ENCODE measurements around the gene USP25. TPM values are rescaled to one million over a fixed set of nuclear protein-coding genes. Genes with fewer than 3 reads are reported as not detected.

Gene USP25
- total RNA-seq, 1 donor from 2014 or later = 82.8 TPM

DNA sequence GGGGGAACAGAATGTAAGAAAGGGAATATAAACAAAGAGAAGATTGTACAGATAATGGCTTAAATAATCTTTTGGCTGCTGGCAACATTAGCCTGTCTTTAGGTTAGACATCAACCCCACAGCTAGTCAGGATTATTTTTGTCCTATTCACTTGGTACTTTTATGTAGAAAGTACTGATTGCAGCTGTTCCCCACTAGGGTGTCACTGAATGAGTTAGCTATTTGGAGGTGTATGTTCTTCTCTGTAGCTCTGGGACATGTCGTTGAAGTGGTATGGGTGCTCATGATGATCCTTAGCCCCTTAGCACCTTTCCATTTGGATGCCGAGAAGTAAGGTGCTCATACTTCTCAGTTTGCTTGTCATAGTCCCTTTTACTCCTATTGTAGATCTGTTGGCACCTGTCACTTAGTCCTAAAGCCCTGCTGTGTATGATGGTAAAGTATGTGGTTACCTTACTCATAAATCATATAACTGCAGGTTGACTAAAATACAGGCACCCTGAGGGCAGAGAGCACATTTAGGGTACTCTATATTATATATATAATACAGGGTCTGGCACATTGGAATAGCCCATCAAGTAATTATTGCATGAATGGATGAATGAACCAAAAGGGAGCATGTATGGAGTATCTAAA lies 64.6 kb downstream of the USP25 start:
- Mint-ChIP-seq H3K4me3 (no peak overlapping the region), H3K27ac (no peak overlapping the region), H3K9me3 (peaks cover 3% of the 10 kb centered on the region), H3K4me1 (peaks cover 54% of the 10 kb centered on the region), H3K36me3 (peaks cover 29% of the 10 kb centered on the region), H3K27me3 (ENCODE audit: low read depth) (no peaks in the 10 kb centered on the region)
- TF ChIP-seq, protein P1, sequence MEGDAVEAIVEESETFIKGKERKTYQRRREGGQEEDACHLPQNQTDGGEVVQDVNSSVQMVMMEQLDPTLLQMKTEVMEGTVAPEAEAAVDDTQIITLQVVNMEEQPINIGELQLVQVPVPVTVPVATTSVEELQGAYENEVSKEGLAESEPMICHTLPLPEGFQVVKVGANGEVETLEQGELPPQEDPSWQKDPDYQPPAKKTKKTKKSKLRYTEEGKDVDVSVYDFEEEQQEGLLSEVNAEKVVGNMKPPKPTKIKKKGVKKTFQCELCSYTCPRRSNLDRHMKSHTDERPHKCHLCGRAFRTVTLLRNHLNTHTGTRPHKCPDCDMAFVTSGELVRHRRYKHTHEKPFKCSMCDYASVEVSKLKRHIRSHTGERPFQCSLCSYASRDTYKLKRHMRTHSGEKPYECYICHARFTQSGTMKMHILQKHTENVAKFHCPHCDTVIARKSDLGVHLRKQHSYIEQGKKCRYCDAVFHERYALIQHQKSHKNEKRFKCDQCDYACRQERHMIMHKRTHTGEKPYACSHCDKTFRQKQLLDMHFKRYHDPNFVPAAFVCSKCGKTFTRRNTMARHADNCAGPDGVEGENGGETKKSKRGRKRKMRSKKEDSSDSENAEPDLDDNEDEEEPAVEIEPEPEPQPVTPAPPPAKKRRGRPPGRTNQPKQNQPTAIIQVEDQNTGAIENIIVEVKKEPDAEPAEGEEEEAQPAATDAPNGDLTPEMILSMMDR (IDR thresholded peaks at IDR 0.05; ENCODE audit: unreplicated experiment) = no peak
- no peak for DNase-seq (ENCODE audit: low spot score in 2 of 2, unreplicated experiment in 2 of 2)

DNA sequence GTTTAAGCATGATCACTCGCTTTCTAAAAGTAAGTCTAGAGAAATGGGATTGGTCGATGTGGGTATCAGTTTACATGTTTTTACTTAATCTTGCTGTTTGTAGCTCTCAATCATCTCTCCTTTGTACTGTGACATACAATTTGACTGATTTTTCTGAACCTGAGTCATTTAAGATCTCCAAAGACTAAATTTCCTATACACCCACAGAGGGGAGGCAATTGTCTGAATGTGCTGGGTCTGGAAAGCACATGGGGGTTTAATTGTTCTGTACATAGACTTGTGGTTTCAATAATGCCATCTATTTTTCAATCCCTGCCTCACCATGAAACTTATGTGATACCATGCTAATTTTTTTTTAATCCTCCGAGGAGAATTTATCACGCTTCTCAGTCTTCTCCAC lies 65.8 kb downstream of the USP25 start:
- Mint-ChIP-seq H3K9me3 (peaks cover 3% of the 10 kb centered on the region), H3K4me1 (peaks cover 59% of the 10 kb centered on the region), H3K4me3 (no peak overlapping the region), H3K27me3 (ENCODE audit: low read depth) (no peaks in the 10 kb centered on the region), H3K27ac (no peak overlapping the region), H3K36me3 (peaks cover 29% of the 10 kb centered on the region)
- no peak for DNase-seq (ENCODE audit: low spot score in 2 of 2, unreplicated experiment in 2 of 2)
- TF ChIP-seq, protein P1 (IDR thresholded peaks at IDR 0.05; ENCODE audit: unreplicated experiment) = no peak

DNA sequence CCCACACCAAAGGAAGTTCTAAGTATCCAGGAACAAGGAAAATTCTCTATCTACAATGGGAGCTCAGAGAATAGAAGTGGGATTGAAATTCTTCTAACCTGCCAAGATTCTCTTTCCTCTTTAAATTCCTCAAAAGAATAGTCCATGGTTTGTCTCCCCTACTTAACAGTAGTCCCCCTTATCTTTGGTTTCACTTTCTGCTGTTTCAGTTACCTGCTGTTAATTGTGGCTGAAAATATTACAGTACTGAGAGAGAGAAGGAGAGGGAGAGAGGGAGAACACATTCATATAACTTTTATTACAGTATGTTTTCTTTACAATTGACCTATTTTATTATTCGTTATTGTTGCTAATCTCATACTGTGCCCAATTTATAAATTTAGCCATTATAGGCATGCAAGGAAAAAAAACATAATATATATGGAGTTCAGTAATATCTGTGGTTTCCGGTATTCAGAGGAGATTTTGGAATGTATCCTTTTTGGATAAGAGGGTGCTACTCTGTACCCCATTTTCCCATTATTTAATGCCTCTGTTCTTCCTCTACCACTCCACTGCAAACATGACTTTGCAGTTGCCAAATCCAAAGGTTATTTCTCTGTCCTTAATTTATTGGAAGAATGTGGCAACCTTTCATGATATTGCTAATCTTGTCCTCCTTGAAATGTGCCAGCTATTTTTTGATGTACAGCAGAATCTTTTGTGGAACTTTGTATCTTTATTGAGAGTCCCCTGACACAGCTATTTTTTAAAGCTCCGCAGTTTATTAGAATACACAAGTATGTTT lies 68.0 kb downstream of the USP25 start:
- DNase-seq (ENCODE audit: low spot score in 2 of 2, unreplicated experiment in 2 of 2) = no peak
- H3K27me3 Mint-ChIP-seq (ENCODE audit: low read depth) = no peaks in the 10 kb centered on the region
- H3K9me3 Mint-ChIP-seq = peaks cover 7% of the 10 kb centered on the region
- H3K27ac Mint-ChIP-seq = peak overlapping the region; percentile 84
- TF ChIP-seq, protein P1 (IDR thresholded peaks at IDR 0.05; ENCODE audit: unreplicated experiment) = no peak
- H3K36me3 Mint-ChIP-seq = peaks cover 33% of the 10 kb centered on the region
- peaks cover 59% of the 10 kb centered on the region for H3K4me1 Mint-ChIP-seq
- no peak overlapping the region for H3K4me3 Mint-ChIP-seq

DNA sequence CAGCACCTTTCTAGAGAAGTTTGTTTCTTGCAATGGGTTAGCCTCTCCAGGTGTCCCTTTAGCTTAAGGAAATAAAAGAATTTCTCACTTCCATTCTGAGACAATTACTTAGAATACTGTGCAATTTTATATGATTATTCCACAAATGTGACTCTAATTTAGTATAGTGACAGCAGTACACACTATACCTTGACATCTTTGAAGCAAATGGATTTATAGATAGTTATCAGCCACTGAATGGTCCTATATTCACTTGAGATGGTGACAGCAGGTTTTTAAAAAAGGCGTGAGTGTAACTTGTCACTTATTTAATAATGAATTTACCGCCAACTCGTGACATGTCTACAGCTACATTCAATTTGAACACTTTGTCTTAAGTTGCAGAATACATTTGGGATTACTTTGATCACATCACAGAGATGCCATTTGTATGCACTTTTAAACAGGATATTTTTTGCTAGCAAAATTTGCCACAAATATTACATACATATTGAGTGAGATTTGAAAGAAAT lies 71.6 kb downstream of the USP25 start:
- no peak for DNase-seq (ENCODE audit: low spot score in 2 of 2, unreplicated experiment in 2 of 2)
- H3K27ac Mint-ChIP-seq = peak overlapping the region; percentile 77
- H3K9me3 Mint-ChIP-seq = peaks cover 8% of the 10 kb centered on the region
- TF ChIP-seq, protein P1 (IDR thresholded peaks at IDR 0.05; ENCODE audit: unreplicated experiment) = no peak
- H3K4me3 Mint-ChIP-seq = no peak overlapping the region
- peaks cover 31% of the 10 kb centered on the region for H3K36me3 Mint-ChIP-seq
- peaks cover 44% of the 10 kb centered on the region for H3K4me1 Mint-ChIP-seq
- no peaks in the 10 kb centered on the region for H3K27me3 Mint-ChIP-seq (ENCODE audit: low read depth)

DNA sequence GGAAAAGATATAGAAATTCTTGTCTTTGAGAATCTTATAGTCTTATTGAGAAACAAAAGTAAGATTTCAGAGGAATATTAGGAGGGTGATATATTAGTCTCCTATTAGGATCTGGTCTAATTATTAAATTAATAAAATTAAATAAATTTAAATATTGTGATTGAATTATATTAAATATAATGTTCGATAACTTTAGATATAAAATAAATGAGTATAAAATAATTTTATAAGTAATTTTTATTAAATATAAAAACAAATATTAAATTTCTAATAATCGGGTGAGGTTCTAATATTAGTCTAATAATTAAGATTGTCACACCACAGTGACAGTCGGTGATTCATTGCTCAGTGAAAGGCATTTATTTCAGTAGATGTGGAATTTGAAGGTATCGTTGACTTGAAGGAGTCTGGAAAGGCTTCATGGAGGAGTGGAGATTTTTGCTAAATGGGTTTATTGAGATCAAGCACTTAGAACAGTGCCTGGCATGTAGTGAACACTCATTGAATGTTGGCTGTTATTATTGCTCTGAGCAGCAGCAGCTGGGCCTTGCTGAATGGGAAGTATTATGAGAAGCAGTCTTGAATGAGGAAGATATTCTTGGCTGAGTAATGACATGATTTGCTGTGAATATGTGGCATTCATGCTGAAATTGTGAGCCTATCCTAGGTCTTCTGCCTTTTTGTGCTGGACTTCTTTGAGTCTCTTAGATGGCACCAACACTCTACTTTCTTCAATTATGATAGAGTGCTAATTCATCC lies 74.6 kb downstream of the USP25 start:
- TF ChIP-seq, protein P1 (IDR thresholded peaks at IDR 0.05; ENCODE audit: unreplicated experiment) = no peak
- no peak overlapping the region for H3K4me3 Mint-ChIP-seq
- peaks cover 23% of the 10 kb centered on the region for H3K36me3 Mint-ChIP-seq
- H3K27ac Mint-ChIP-seq = no peak overlapping the region
- peaks cover 37% of the 10 kb centered on the region for H3K4me1 Mint-ChIP-seq
- H3K27me3 Mint-ChIP-seq (ENCODE audit: low read depth) = no peaks in the 10 kb centered on the region
- peaks cover 5% of the 10 kb centered on the region for H3K9me3 Mint-ChIP-seq
- no peak for DNase-seq (ENCODE audit: low spot score in 2 of 2, unreplicated experiment in 2 of 2)
